K562 (cell line): ENCODE measurements around the gene SERTAD2. TPM values are rescaled to one million over a fixed set of nuclear protein-coding genes. Genes with fewer than 3 reads are reported as not detected.

Experiments
- ATAC-seq: fragments of 200-7000 bp; cut with Tn5 transposase; 3 replicates; pipeline ENCODE4 v1.9.1; 2020; ENCODE audit warnings: moderate library complexity
- BruUV-seq: library from RNA; stranded (reverse); fragments of 400-500 nt; replicated peaks from 2 replicates; lab custom pipeline; 2021; lab: Mats Ljungman, UMichigan
- CTCF ChIA-PET: fragments of 300-600 bp; formaldehyde crosslinking; extraction: SDS; loops from one replicate; lab custom pipeline; 2021; ENCODE audit warnings: low intra/inter-chr PET ratio; lab: Yijun Ruan, JAX
- POLR2A ChIA-PET: fragments of 300-600, 350-650 bp; sonication (Branson Sonifier 250); formaldehyde crosslinking; extraction: SDS; loops from one replicate; lab custom pipeline; 2021; ENCODE audit warnings: antibody characterized with exemption, inconsistent platforms; lab: Yijun Ruan, JAX
- DNase-seq, 4 experiments: peaks; one replicate each; pipeline versions ENCODE4 v3.0.0 to v3.0.0-alpha.2; 2011 to 2018; ENCODE audit warnings: low spot score in 3 of 4, mixed read lengths in 3 of 4; ENCODE audit errors: extremely low read depth in 1 of 4
- FAIRE-seq: peaks from 2 replicates; lab custom pipeline; 2011; peaks lifted over from hg19 to GRCh38; lab: Jason Lieb, UNC
- H2AFZ ChIP-seq: 2 replicates; pipeline ENCODE4 v1.6.0; 2011; ENCODE audit warnings: low read depth, low read length, control low read depth, inconsistent platforms
- H3K27ac ChIP-seq: fragments of 200-600 bp; 3 replicates; pipeline ENCODE4 v1.8.0; 2011; ENCODE audit warnings: low read depth, mild to moderate bottlenecking, control low read depth, inconsistent platforms, low read length, moderate library complexity, mixed read lengths; ENCODE audit errors: extremely low read depth
- H3K27me3 ChIP-seq, 2 experiments: fragments of 300-600 bp in 1 of 2; 2 replicates in 1 of 2; 3 replicates in 1 of 2; pipeline versions ENCODE4 v1.6.0 to v1.8.0; 2011; ENCODE audit warnings: inconsistent platforms in 2 of 2, low read length in 2 of 2, mild to moderate bottlenecking in 1 of 2, mixed read lengths in 1 of 2, moderate library complexity in 1 of 2; ENCODE audit not compliant: control insufficient read depth in 2 of 2, insufficient read depth in 2 of 2
- H3K36me3 ChIP-seq: fragments of 300-600 bp; 3 replicates; pipeline ENCODE4 v1.8.0; 2011; ENCODE audit warnings: mild to moderate bottlenecking, low read length, inconsistent platforms; ENCODE audit not compliant: control insufficient read depth, insufficient read depth
- H3K4me1 ChIP-seq, 2 experiments: fragments of 200-600 bp in 1 of 2; replicated peaks in 1 of 2; 2 replicates in 1 of 2; 3 replicates in 1 of 2; pipeline versions ENCODE4 v1.5.1 to v1.8.0; 2011; ENCODE audit warnings: inconsistent platforms in 2 of 2, low read length in 2 of 2, mild to moderate bottlenecking in 1 of 2, mixed read lengths in 1 of 2, moderate library complexity in 1 of 2; ENCODE audit not compliant: control insufficient read depth in 2 of 2, insufficient read depth in 2 of 2
- H3K4me2 ChIP-seq: 2 replicates; pipeline ENCODE4 v1.6.1; 2011; ENCODE audit warnings: low read length, control low read depth, inconsistent platforms, mixed read lengths; ENCODE audit not compliant: insufficient read depth
- H3K4me3 ChIP-seq: fragments of 200-600 bp; sonication (generic), shearing (Covaris generic); 2 replicates; pipeline ENCODE4 v1.5.1; 2016; ENCODE audit warnings: control low read depth, inconsistent platforms
- H3K79me2 ChIP-seq: fragments of 200-600 bp; 3 replicates; pipeline ENCODE4 v1.8.0; 2011; ENCODE audit warnings: low read length, inconsistent platforms; ENCODE audit not compliant: control insufficient read depth, insufficient read depth
- H3K9ac ChIP-seq, 2 experiments: 2 replicates each; pipeline versions ENCODE4 v1.6.0 to v1.6.1; 2011; ENCODE audit warnings: low read depth in 2 of 2, low read length in 2 of 2, control low read depth in 1 of 2, inconsistent platforms in 1 of 2, mild to moderate bottlenecking in 1 of 2, mixed read lengths in 1 of 2; ENCODE audit not compliant: insufficient read depth in 1 of 2
- H3K9me1 ChIP-seq: one replicate; pipeline ENCODE4 v1.6.0; 2011; ENCODE audit warnings: inconsistent platforms, mild to moderate bottlenecking, low read length, moderate library complexity; ENCODE audit not compliant: control insufficient read depth, insufficient read depth
- H3K9me3 ChIP-seq: replicated peaks from 2 replicates; pipeline ENCODE4 v1.5.1; 2011; ENCODE audit warnings: low read depth, low read length, inconsistent platforms; ENCODE audit not compliant: control insufficient read depth, insufficient read depth
- H4K20me1 ChIP-seq: replicated peaks from 2 replicates; pipeline ENCODE4 v1.6.1; 2011; ENCODE audit warnings: low read length, inconsistent platforms, mixed read lengths; ENCODE audit not compliant: control insufficient read depth, insufficient read depth
- IFI16 ChIP-seq: fragments of 250-450 bp; sonication (Bioruptor Pico); IDR thresholded peaks from 2 replicates; pipeline ENCODE4 v2.1.2; 2022; ENCODE audit warnings: mild to moderate bottlenecking, inconsistent platforms
- KAT8 ChIP-seq: fragments of 450-650 bp; IDR thresholded peaks from 2 replicates; pipeline ENCODE4 v1.6.1; 2016; ENCODE audit warnings: low read depth, mild to moderate bottlenecking
- KDM1A ChIP-seq, 2 experiments: fragments of 450-650 bp; IDR thresholded peaks; 2 replicates each; pipeline ENCODE4 v1.6.1; 2016; ENCODE audit warnings: mild to moderate bottlenecking in 2 of 2
- MEF2D ChIP-seq: conservative IDR thresholded peaks from 2 replicates; pipeline ENCODE4 v1.6.1; 2016; ENCODE audit warnings: low read depth, missing genetic modification characterization, missing compliant biosample characterization
- NCOA1 ChIP-seq: fragments of 450-650 bp; IDR thresholded peaks from 2 replicates; pipeline ENCODE4 v1.6.1; 2016; ENCODE audit warnings: low read depth
- NFYB ChIP-seq: IDR thresholded peaks from 2 replicates; pipeline ENCODE4 v1.6.1; 2011; ENCODE audit warnings: mild to moderate bottlenecking, moderate library complexity; ENCODE audit not compliant: insufficient read length; ENCODE audit errors: extremely low read depth
- RBBP5 ChIP-seq: fragments of 200-600 bp; sonication (generic); IDR thresholded peaks from 2 replicates; pipeline ENCODE4 v1.6.1; 2012; ENCODE audit warnings: borderline replicate concordance, mild to moderate bottlenecking, low read length, control low read depth, inconsistent platforms; ENCODE audit not compliant: insufficient read depth, poor library complexity, severe bottlenecking
- SETDB1 ChIP-seq: IDR thresholded peaks from one replicate; pipeline ENCODE4 v1.6.1; 2012; ENCODE audit warnings: low read length, control low read depth, inconsistent platforms
- YBX1 ChIP-seq: fragments of 450-650 bp; IDR thresholded peaks from 2 replicates; pipeline ENCODE4 v1.7.1; 2016; ENCODE audit warnings: mild to moderate bottlenecking
- ZNF384 ChIP-seq: IDR thresholded peaks from 2 replicates; pipeline ENCODE4 v1.6.1; 2012; ENCODE audit warnings: low read depth, low read length, improper control_type of control experiment
- ZNF668 ChIP-seq: fragments of 250-450 bp; sonication (Bioruptor Pico); IDR thresholded peaks from 2 replicates; pipeline ENCODE4 v1.8.0; 2022; ENCODE audit warnings: mild to moderate bottlenecking, inconsistent platforms
- ZNF707 ChIP-seq: fragments of 250-450 bp; sonication (Bioruptor Pico); conservative IDR thresholded peaks from 2 replicates; pipeline ENCODE4 v1.8.0; 2022; ENCODE audit warnings: inconsistent platforms, mild to moderate bottlenecking, moderate library complexity
- WGBS: fragments of 100-300 bp; shearing (Covaris generic); methylation state at CpG from one replicate; pipeline ENCODE4 v1.1.6; 2016; ENCODE audit warnings: low coverage, mixed read lengths; ENCODE audit not compliant: insufficient coverage; ENCODE audit errors: missing lambda C conversion rate; 5-methylcytosine and 5-hydroxymethylcytosine counted together
- in situ Hi-C: fragments of 300-500 bp; cut with MboI; formaldehyde crosslinking; loops from 4 replicates; pipeline ENCODE4 v1.15.0; 2018; ENCODE audit warnings: inconsistent platforms, mixed read lengths
- intact Hi-C: fragments of 100-400 bp; cut with micrococcal nuclease; formaldehyde crosslinking; loops from 2 replicates; pipeline ENCODE4 v1.14.2; 2022
- polyA plus RNA-seq, 8 experiments: library from polyadenylated mRNA; depleted of rRNA in 4 of 8; stranded (reverse) in 5 of 8; unstranded in 3 of 8; fragments of >200 nt; fragmentation: Nextera tagmentation in 2 of 8; fragmentation: Illumina TruSeq in 1 of 8; extraction: Ambion mirVana in 2 of 8; extraction: Trizol in 1 of 8; gene quantifications; 2 replicates each; pipeline versions ENCODE4 v1.2.1 to v1.2.3, GENCODE V29; 2011 to 2014; ENCODE audit warnings: inconsistent platforms in 1 of 8, missing spikeins in 1 of 8
- total RNA-seq, 7 experiments: library from RNA; depleted of rRNA in 6 of 7; stranded (reverse); fragments of >200 nt in 6 of 7; fragmentation: Illumina TruSeq in 2 of 7; extraction: Trizol in 2 of 7; gene quantifications; 2 replicates each; pipeline versions ENCODE4 v1.2.1 to v1.2.3, GENCODE V29; 2011 to 2021; ENCODE audit warnings: low replicate concordance in 1 of 7
- TF ChIP-seq, protein P1 (sequence below): fragments of 250-450 bp; sonication (Bioruptor Pico); IDR thresholded peaks from 2 replicates; pipeline ENCODE4 v1.5.0; 2020; ENCODE audit warnings: mild to moderate bottlenecking
- TF ChIP-seq, protein P2 (sequence below), 2 experiments: fragments of 450-650 bp; IDR thresholded peaks; 2 replicates each; pipeline ENCODE4 v1.6.1; 2018; ENCODE audit warnings: mild to moderate bottlenecking in 2 of 2, low read depth in 1 of 2; ENCODE audit not compliant: partially characterized antibody in 2 of 2
- TF ChIP-seq, protein P3 (sequence below): sonication (generic); formaldehyde crosslinking; IDR thresholded peaks from 2 replicates; pipeline ENCODE4 v1.8.1; 2023; ENCODE audit warnings: mild to moderate bottlenecking, missing genetic modification reagents

The SERTAD2 gene
- total and polyA plus RNA-seq, 9 of the 15 experiments (the other 6 are each of a cell fraction or from before 2014, with no cell fraction given): 3.0 to 12.5 (median 6.1) TPM

DNA sequence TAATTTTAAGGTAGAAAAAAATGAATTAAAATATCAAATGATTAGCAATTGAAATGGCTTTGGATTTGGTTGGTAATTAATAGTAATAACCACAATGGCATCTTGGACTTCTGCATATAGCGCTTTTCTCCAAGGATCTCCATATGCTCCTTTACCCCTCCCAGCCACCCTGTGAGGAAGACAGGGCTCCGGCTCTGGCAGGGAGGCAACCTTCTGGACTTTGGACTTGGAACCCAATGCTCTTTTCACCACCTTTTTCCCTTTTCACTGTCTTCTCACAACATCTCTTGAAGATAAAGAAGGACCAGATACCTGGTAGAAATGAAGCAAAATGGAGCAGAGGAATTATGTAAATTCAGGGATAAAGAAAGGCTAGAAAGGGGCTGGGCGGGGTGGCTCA, 23.8 kb upstream of the SERTAD2 start:
- ATAC-seq: no peak
- Histone ChIP-seq H3K4me3 (no peak overlapping the region), H2AFZ (no peak overlapping the region), H4K20me1 (no peaks in the 10 kb centered on the region), H3K79me2 (no peaks in the 10 kb centered on the region), H3K9me1 (no peaks in the 10 kb centered on the region), H3K9me3 (no peaks in the 10 kb centered on the region), H3K27ac (no peak overlapping the region), H3K36me3 (no peaks in the 10 kb centered on the region), H3K4me2 (no peak overlapping the region), H3K4me1 (peaks cover 0 to 8% of the 10 kb centered on the region in 2 experiments; a peak in 2 of 5 replicates), H3K9ac (no peak overlapping the region), H3K27me3 (no peaks in the 10 kb centered on the region)
- no TSS peak for BruUV-seq
- intact Hi-C loops: no loop called here
- no peak for FAIRE-seq
- POLR2A ChIA-PET: interaction anchor here (1.0 to 1.8 kb wide), 3 partner anchors 13 to 33 kb away, joined by 3 to 4 read pairs (median 3); no protein-coding TSS in a partner anchor
- DNase-seq: no peak
- in situ Hi-C loops: no loop called here
- CTCF ChIA-PET: no interaction called here
- WGBS: 88% methylated on average over 3 of the region's 3 CpGs
- TF ChIP-seq, protein P1, sequence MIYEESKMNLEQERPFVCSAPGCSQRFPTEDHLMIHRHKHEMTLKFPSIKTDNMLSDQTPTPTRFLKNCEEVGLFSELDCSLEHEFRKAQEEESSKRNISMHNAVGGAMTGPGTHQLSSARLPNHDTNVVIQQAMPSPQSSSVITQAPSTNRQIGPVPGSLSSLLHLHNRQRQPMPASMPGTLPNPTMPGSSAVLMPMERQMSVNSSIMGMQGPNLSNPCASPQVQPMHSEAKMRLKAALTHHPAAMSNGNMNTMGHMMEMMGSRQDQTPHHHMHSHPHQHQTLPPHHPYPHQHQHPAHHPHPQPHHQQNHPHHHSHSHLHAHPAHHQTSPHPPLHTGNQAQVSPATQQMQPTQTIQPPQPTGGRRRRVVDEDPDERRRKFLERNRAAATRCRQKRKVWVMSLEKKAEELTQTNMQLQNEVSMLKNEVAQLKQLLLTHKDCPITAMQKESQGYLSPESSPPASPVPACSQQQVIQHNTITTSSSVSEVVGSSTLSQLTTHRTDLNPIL (CRISPR knock-in tag): no peak
- no peak for TF ChIP-seq KDM1A (IDR thresholded peaks at IDR 0.05)
- no peak for TF ChIP-seq MEF2D
- no peak for TF ChIP-seq KAT8
- TF ChIP-seq, protein P2, sequence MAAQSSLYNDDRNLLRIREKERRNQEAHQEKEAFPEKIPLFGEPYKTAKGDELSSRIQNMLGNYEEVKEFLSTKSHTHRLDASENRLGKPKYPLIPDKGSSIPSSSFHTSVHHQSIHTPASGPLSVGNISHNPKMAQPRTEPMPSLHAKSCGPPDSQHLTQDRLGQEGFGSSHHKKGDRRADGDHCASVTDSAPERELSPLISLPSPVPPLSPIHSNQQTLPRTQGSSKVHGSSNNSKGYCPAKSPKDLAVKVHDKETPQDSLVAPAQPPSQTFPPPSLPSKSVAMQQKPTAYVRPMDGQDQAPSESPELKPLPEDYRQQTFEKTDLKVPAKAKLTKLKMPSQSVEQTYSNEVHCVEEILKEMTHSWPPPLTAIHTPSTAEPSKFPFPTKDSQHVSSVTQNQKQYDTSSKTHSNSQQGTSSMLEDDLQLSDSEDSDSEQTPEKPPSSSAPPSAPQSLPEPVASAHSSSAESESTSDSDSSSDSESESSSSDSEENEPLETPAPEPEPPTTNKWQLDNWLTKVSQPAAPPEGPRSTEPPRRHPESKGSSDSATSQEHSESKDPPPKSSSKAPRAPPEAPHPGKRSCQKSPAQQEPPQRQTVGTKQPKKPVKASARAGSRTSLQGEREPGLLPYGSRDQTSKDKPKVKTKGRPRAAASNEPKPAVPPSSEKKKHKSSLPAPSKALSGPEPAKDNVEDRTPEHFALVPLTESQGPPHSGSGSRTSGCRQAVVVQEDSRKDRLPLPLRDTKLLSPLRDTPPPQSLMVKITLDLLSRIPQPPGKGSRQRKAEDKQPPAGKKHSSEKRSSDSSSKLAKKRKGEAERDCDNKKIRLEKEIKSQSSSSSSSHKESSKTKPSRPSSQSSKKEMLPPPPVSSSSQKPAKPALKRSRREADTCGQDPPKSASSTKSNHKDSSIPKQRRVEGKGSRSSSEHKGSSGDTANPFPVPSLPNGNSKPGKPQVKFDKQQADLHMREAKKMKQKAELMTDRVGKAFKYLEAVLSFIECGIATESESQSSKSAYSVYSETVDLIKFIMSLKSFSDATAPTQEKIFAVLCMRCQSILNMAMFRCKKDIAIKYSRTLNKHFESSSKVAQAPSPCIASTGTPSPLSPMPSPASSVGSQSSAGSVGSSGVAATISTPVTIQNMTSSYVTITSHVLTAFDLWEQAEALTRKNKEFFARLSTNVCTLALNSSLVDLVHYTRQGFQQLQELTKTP (IDR thresholded peaks at IDR 0.05; ENCODE audit: low read depth in 1 of 2, partially characterized antibody in 2 of 2): no peak
- TF ChIP-seq, protein P3, sequence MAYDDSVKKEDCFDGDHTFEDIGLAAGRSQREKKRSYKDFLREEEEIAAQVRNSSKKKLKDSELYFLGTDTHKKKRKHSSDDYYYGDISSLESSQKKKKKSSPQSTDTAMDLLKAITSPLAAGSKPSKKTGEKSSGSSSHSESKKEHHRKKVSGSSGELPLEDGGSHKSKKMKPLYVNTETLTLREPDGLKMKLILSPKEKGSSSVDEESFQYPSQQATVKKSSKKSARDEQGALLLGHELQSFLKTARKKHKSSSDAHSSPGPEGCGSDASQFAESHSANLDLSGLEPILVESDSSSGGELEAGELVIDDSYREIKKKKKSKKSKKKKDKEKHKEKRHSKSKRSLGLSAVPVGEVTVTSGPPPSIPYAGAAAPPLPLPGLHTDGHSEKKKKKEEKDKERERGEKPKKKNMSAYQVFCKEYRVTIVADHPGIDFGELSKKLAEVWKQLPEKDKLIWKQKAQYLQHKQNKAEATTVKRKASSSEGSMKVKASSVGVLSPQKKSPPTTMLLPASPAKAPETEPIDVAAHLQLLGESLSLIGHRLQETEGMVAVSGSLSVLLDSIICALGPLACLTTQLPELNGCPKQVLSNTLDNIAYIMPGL (CRISPR knock-in tag): no peak
- no peak for TF ChIP-seq IFI16
- TF ChIP-seq RBBP5: no peak
- TF ChIP-seq NCOA1: no peak
- TF ChIP-seq ZNF384: no peak
- no peak for TF ChIP-seq ZNF707 (CRISPR knock-in tag)
- no peak for TF ChIP-seq YBX1
- TF ChIP-seq SETDB1: no peak
- no peak for TF ChIP-seq ZNF668 (CRISPR knock-in tag)
- TF ChIP-seq NFYB: no peak
